Effector memory CD4-positive, alpha-beta T cell (primary cell): ENCODE measurements around the gene CDYL.

Experiments used
- DNase-seq, 3 donors: peaks; one replicate each; pipeline ENCODE4 v3.0.0-alpha.2; 2020
- H3K27ac ChIP-seq: 2 replicates; pipeline ENCODE4 v1.7.0; 2013; ENCODE audit warnings: mild to moderate bottlenecking, low read length, moderate library complexity; ENCODE audit not compliant: insufficient read depth, poor library complexity, severe bottlenecking
- H3K27me3 ChIP-seq: replicated peaks from 2 replicates; pipeline ENCODE4 v1.7.0; 2013; ENCODE audit warnings: mild to moderate bottlenecking, low read length; ENCODE audit not compliant: insufficient read depth, control insufficient read depth, poor library complexity, severe bottlenecking
- H3K36me3 ChIP-seq: 2 replicates; pipeline ENCODE4 v1.7.0; 2013; ENCODE audit warnings: mild to moderate bottlenecking, low read length, moderate library complexity; ENCODE audit not compliant: control insufficient read depth, insufficient read depth
- H3K4me1 ChIP-seq: 2 replicates; pipeline ENCODE4 v1.7.0; 2013; ENCODE audit warnings: low read length, mild to moderate bottlenecking; ENCODE audit not compliant: control insufficient read depth, insufficient read depth, poor library complexity, severe bottlenecking
- H3K4me3 ChIP-seq: 2 replicates; pipeline ENCODE4 v1.7.0; 2013; ENCODE audit warnings: low read length, low read depth, mild to moderate bottlenecking; ENCODE audit not compliant: insufficient read depth, poor library complexity, severe bottlenecking
- H3K9me3 ChIP-seq: 2 replicates; pipeline ENCODE4 v1.7.0; 2013; ENCODE audit warnings: mild to moderate bottlenecking, low read length, moderate library complexity; ENCODE audit not compliant: control insufficient read depth

CDYL gene

GRCh38 chr6:4910037-4910760 lies 134.0 kb downstream of the CDYL start:
- no peaks in the 10 kb centered on the region for H3K4me1 ChIP-seq
- no peaks in the 10 kb centered on the region for H3K36me3 ChIP-seq
- no peaks in the 10 kb centered on the region for H3K27me3 ChIP-seq
- H3K4me3 ChIP-seq, result no peak overlapping the region
- no peaks in the 10 kb centered on the region for H3K9me3 ChIP-seq
- H3K27ac ChIP-seq, result no peak overlapping the region
- DNase-seq, result no peak

GRCh38 chr6:4912559-4912958 lies 136.4 kb downstream of the CDYL start:
- no peak overlapping the region for H3K27ac ChIP-seq
- no peaks in the 10 kb centered on the region for H3K9me3 ChIP-seq
- no peak for DNase-seq
- H3K27me3 ChIP-seq, result no peaks in the 10 kb centered on the region
- no peaks in the 10 kb centered on the region for H3K4me1 ChIP-seq
- no peak overlapping the region for H3K4me3 ChIP-seq
- H3K36me3 ChIP-seq, result no peaks in the 10 kb centered on the region

- Histone ChIP-seq H3K9me3 (no peaks in the 10 kb centered on the region), H3K27me3 (no peaks in the 10 kb centered on the region), H3K4me3 (no peak overlapping the region), H3K36me3 (no peaks in the 10 kb centered on the region), H3K4me1 (no peaks in the 10 kb centered on the region), H3K27ac (no peak overlapping the region)
- no peak for DNase-seq
These were observed 137.7 kb downstream of the CDYL start for GRCh38 chr6:4913705-4914419.

- H3K9me3 ChIP-seq, result no peaks in the 10 kb centered on the region
- no peaks in the 10 kb centered on the region for H3K4me1 ChIP-seq
- no peaks in the 10 kb centered on the region for H3K27me3 ChIP-seq
- H3K36me3 ChIP-seq, result no peaks in the 10 kb centered on the region
- no peak for DNase-seq
- H3K4me3 ChIP-seq, result no peak overlapping the region
- no peak overlapping the region for H3K27ac ChIP-seq
These were observed 138.4 kb downstream of the CDYL start for GRCh38 chr6:4914420-4915159.

GRCh38 chr6:4916954-4917561 lies 140.9 kb downstream of the CDYL start:
- Histone ChIP-seq H3K4me3 (no peak overlapping the region), H3K27ac (no peak overlapping the region), H3K36me3 (no peaks in the 10 kb centered on the region), H3K27me3 (no peaks in the 10 kb centered on the region), H3K9me3 (no peaks in the 10 kb centered on the region), H3K4me1 (no peaks in the 10 kb centered on the region)
- no peak for DNase-seq

GRCh38 chr6:4920914-4921410 lies 144.8 kb downstream of the CDYL start:
- no peak for DNase-seq
- H3K9me3 ChIP-seq, result no peaks in the 10 kb centered on the region
- no peaks in the 10 kb centered on the region for H3K4me1 ChIP-seq
- no peak overlapping the region for H3K4me3 ChIP-seq
- no peak overlapping the region for H3K27ac ChIP-seq
- no peaks in the 10 kb centered on the region for H3K36me3 ChIP-seq
- H3K27me3 ChIP-seq, result no peaks in the 10 kb centered on the region

GRCh38 chr6:4922488-4923037 lies 146.4 kb downstream of the CDYL start:
- no peak for DNase-seq
- Histone ChIP-seq H3K4me1 (no peaks in the 10 kb centered on the region), H3K27me3 (no peaks in the 10 kb centered on the region)

GRCh38 chr6:4923081-4923480 lies 146.9 kb downstream of the CDYL start:
- H3K27ac ChIP-seq, result no peak overlapping the region
- no peaks in the 10 kb centered on the region for H3K27me3 ChIP-seq
- H3K36me3 ChIP-seq, result no peaks in the 10 kb centered on the region
- DNase-seq, result no peak
- H3K4me3 ChIP-seq, result no peak overlapping the region
- no peaks in the 10 kb centered on the region for H3K9me3 ChIP-seq
- H3K4me1 ChIP-seq, result no peaks in the 10 kb centered on the region

More at GRCh38 chr6:4922488-4923037, 146.4 kb downstream of the CDYL start:
- Histone ChIP-seq H3K9me3 (no peaks in the 10 kb centered on the region), H3K36me3 (no peaks in the 10 kb centered on the region), H3K27ac (no peak overlapping the region), H3K4me3 (no peak overlapping the region)

GRCh38 chr6:4924661-4925271 lies 148.6 kb downstream of the CDYL start:
- H3K27ac ChIP-seq, result no peak overlapping the region

More at GRCh38 chr6:4924661-4925271, 148.6 kb downstream of the CDYL start:
- no peaks in the 10 kb centered on the region for H3K4me1 ChIP-seq
- H3K36me3 ChIP-seq, result no peaks in the 10 kb centered on the region
- no peak for DNase-seq
- H3K4me3 ChIP-seq, result no peak overlapping the region
- H3K9me3 ChIP-seq, result no peaks in the 10 kb centered on the region
- H3K27me3 ChIP-seq, result no peaks in the 10 kb centered on the region
